Smooth muscle cell (in vitro differentiated cells): ENCODE data around the gene PKD2L1. TPM values are rescaled to one million over a fixed set of nuclear protein-coding genes. Genes with fewer than 3 reads are reported as not detected.

ENCODE experiments used
- DNase-seq: peaks from one replicate; lab custom pipeline; 2025; ENCODE audit not compliant: unreplicated experiment; lab: John Stamatoyannopoulos, UW
- H2AFZ ChIP-seq: fragments of 200-600 bp; sonication (generic); 2 replicates; pipeline ENCODE4 v1.6.0; 2016; ENCODE audit warnings: antibody characterized with exemption, low read depth, mild to moderate bottlenecking
- H3F3A ChIP-seq: fragments of 200-600 bp; sonication (generic); 2 replicates; pipeline ENCODE4 v1.6.0; 2017; ENCODE audit warnings: antibody characterized with exemption, low read depth
- H3K27ac ChIP-seq: fragments of 200-600 bp; sonication (generic); 2 replicates; pipeline ENCODE4 v1.5.1; 2016; ENCODE audit warnings: low read depth, mild to moderate bottlenecking
- H3K27me3 ChIP-seq: fragments of 200-600 bp; sonication (generic); 2 replicates; pipeline ENCODE4 v1.6.1; 2016; ENCODE audit warnings: low read depth, mild to moderate bottlenecking
- H3K36me3 ChIP-seq: fragments of 200-600 bp; sonication (generic); 2 replicates; pipeline ENCODE4 v1.5.1; 2016; ENCODE audit warnings: low read depth
- H3K4me1 ChIP-seq: fragments of 200-600 bp; sonication (generic); 2 replicates; pipeline ENCODE4 v1.5.1; 2016; ENCODE audit warnings: low read depth
- H3K4me2 ChIP-seq: fragments of 200-600 bp; sonication (generic); 2 replicates; pipeline ENCODE4 v1.6.0; 2016; ENCODE audit warnings: mild to moderate bottlenecking
- H3K4me3 ChIP-seq: fragments of 200-600 bp; sonication (generic); 2 replicates; pipeline ENCODE4 v1.5.1; 2016; ENCODE audit warnings: mild to moderate bottlenecking
- H3K79me2 ChIP-seq: fragments of 200-600 bp; sonication (generic); 2 replicates; pipeline ENCODE4 v1.6.0; 2016; ENCODE audit warnings: low read depth, mild to moderate bottlenecking
- H3K9ac ChIP-seq: fragments of 200-600 bp; sonication (generic); 2 replicates; pipeline ENCODE4 v1.6.0; 2016; ENCODE audit warnings: low read depth
- H3K9me3 ChIP-seq: fragments of 200-600 bp; sonication (generic); replicated peaks from 2 replicates; pipeline ENCODE4 v1.5.1; 2016; ENCODE audit warnings: low read depth
- H4K20me1 ChIP-seq: fragments of 200-600 bp; sonication (generic); 2 replicates; pipeline ENCODE4 v1.6.0; 2016; ENCODE audit warnings: low read depth
- CTCF ChIP-seq: fragments of 200-600 bp; sonication (generic); IDR thresholded peaks from 2 replicates; pipeline ENCODE4 v1.5.1; 2017; ENCODE audit warnings: borderline replicate concordance, mild to moderate bottlenecking, antibody characterized with exemption; ENCODE audit not compliant: insufficient read depth, poor library complexity, severe bottlenecking
- WGBS: methylation state at CpG from one replicate; pipeline ENCODE4 v1.1.7; 2016; ENCODE audit warnings: low lambda C conversion rate; 5-methylcytosine and 5-hydroxymethylcytosine counted together
- polyA plus RNA-seq: library from polyadenylated mRNA; unstranded; fragments of >200 nt; fragmentation: Nextera tagmentation; extraction: Ambion mirVana; gene quantifications from 2 replicates; pipeline ENCODE4 v1.2.1, GENCODE V29; 2016
- total RNA-seq: library from RNA; depleted of rRNA; stranded (reverse); fragments of >200 nt; gene quantifications from 2 replicates; pipeline ENCODE4 v1.2.3, GENCODE V29; 2014

The PKD2L1 gene
- total and polyA plus RNA-seq, 2 experiments from 2014 or later = not detected

- H3K4me2 ChIP-seq = no peak overlapping the region
- no peaks in the 10 kb centered on the region for H3K36me3 ChIP-seq
- H3K9ac ChIP-seq = no peak overlapping the region
- TF ChIP-seq CTCF = no peak
- H4K20me1 ChIP-seq = no peaks in the 10 kb centered on the region
- DNase-seq = no peak
- no peaks in the 10 kb centered on the region for H3K4me1 ChIP-seq
- H3K4me3 ChIP-seq = no peak overlapping the region
- peaks cover 69% of the 10 kb centered on the region for H3K27me3 ChIP-seq
- H3K9me3 ChIP-seq = no peaks in the 10 kb centered on the region
- no peaks in the 10 kb centered on the region for H3K79me2 ChIP-seq
- H3F3A ChIP-seq = no peaks in the 10 kb centered on the region
- no peak overlapping the region for H2AFZ ChIP-seq
- H3K27ac ChIP-seq = no peak overlapping the region
- 82% methylated on average over 3 of the region's 3 CpGs for WGBS
Measured at GRCh38 chr10:100327718-100328009, 2.4 kb downstream of the PKD2L1 start.

- Histone ChIP-seq H3F3A (no peaks in the 10 kb centered on the region), H3K79me2 (no peaks in the 10 kb centered on the region), H3K9ac (no peak overlapping the region), H3K4me1 (no peaks in the 10 kb centered on the region), H3K27ac (no peak overlapping the region), H3K4me3 (no peak overlapping the region), H3K9me3 (no peaks in the 10 kb centered on the region), H3K4me2 (no peak overlapping the region), H2AFZ (no peak overlapping the region), H3K27me3 (peaks cover 67% of the 10 kb centered on the region), H3K36me3 (no peaks in the 10 kb centered on the region), H4K20me1 (no peaks in the 10 kb centered on the region)
- 50% methylated on average over 8 of the region's 8 CpGs for WGBS
- DNase-seq = no peak
- TF ChIP-seq CTCF = no peak
Measured at GRCh38 chr10:100327007-100327717, 2.9 kb downstream of the PKD2L1 start.

- H3K36me3 ChIP-seq = no peaks in the 10 kb centered on the region
- no peak for TF ChIP-seq CTCF
Measured at GRCh38 chr10:100325158-100325557, 4.9 kb downstream of the PKD2L1 start.

More at GRCh38 chr10:100325158-100325557, 4.9 kb downstream of the PKD2L1 start:
- H3F3A ChIP-seq = no peaks in the 10 kb centered on the region
- H3K4me3 ChIP-seq = no peak overlapping the region
- no peak overlapping the region for H3K27ac ChIP-seq
- H3K27me3 ChIP-seq = peaks cover 55% of the 10 kb centered on the region
- H3K9me3 ChIP-seq = no peaks in the 10 kb centered on the region
- no peak overlapping the region for H3K9ac ChIP-seq
- H3K4me2 ChIP-seq = no peak overlapping the region
- H3K79me2 ChIP-seq = no peaks in the 10 kb centered on the region
- H3K4me1 ChIP-seq = no peaks in the 10 kb centered on the region
- 51% methylated on average over 7 of the region's 7 CpGs for WGBS
- H4K20me1 ChIP-seq = no peaks in the 10 kb centered on the region
- no peak overlapping the region for H2AFZ ChIP-seq
- DNase-seq = no peak
